NCI-H1436 (cell line): ENCODE data around the gene MACF1.
"Not testable (repeated sequence)": the region's sequence is repeated elsewhere in the genome, so short reads cannot be mapped to it uniquely, and the experiment has no call there.

Source experiments
- DNase-seq: peaks from one replicate; lab custom pipeline; 2025; lab: John Stamatoyannopoulos, UW

The MACF1 gene

DNA sequence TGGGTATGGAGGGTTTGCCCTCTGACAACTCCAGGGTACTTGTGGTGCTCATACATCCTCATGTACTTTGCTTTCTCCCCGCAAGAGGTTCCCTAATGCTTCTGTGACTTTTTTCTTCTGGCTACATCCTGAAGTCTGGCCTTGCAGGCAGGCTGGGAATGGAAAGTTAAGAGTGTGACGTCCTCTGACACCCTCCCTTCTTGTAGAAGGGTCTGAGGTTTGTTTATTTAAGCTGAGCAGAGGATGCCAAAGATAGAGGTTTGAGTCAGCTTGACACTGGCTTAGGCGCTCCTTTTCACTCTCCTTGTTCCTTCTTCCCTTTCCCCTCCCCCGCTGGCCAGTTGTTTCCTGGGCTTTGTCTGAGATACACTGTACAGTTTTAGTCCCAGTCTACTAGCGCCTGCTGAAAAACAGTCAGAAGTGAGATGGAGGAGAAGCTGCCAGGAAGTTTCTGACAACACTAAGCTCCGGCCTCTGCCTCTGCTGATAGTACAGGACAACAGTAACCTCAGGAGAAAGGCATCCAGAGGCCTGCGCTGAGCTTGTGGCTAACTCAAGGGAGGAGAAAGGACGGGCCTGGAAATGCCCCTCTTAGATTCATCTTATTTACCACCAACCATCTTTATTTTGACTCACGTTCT, at the start of gene MACF1:
MACF1 (plus strand) TSS at position 255 of the 641 bp plus-strand sequence; CDS start at position 583, 328 bp downstream.
- DNase-seq = no peak

- DNase-seq = no peak
Observed at GRCh38 chr1:39157304-39157703, 47.2 kb upstream of the MACF1 start.

- peak; percentile 61 for DNase-seq
Observed at GRCh38 chr1:39158327-39159086, 46.0 kb upstream of the MACF1 start.

DNA sequence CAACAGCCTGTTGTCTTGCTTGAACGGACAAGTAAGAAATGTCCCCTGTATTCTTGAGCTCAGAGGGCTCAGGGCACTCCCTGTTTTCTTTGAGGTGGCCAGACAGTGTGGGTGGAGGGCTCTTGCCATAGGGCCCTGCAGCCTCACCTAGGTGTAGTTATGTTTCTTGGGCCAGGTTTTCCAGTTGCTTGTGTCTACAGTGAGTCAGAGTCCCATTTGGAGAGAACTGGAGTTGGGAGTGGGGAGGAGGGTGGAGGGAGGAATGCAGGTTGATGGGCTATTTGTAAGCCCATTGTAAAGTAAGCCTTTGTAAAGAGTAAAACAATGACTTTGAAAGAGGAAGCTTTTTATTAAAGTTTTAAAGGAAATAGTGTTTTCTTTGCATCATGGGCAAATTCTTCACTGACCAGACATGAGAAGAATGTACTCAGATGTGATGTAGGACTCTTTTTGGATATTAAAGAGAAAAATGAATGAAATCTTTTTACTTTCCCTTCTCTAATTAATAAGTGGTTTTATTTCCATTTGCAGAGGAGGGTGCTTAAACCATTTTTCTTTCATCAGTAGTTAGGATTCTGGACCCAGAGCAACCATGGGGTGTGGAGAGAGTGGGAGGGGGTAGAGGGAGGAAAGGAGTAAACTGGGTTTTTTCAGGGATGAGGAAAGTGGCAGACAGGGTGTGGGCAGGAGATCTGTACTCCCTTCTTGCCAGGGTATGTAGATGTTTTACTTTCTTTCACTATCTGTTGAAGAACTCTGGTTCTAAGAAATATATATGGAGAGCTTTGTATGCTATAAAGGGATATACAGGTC, 45.1 kb upstream of the MACF1 start:
- no peak for DNase-seq

- DNase-seq = no peak
Observed at GRCh38 chr1:39160703-39161102, 43.8 kb upstream of the MACF1 start.

GRCh38 chr1:39161811-39162210, 42.7 kb upstream of the MACF1 start:
- not testable (repeated sequence) for DNase-seq

DNA sequence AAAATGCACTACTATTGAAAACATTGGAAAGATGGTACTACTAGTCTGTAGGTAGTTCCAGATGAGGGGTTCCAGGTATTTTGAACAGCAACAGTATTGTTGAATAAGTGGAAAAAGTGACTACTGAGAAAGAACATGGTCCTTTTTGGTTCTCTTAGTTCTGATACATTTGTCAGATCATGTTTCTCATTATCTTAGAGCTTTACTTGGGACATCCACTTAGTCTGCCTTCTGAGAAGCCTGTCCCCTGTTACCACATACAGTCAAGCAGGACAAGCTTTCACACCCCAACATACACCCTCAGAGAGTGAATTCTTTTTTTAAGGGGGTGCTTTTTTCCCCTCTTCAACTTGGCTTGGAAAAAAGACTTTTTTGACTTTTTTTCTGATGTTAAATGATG, 41.0 kb upstream of the MACF1 start:
- no peak for DNase-seq

DNA sequence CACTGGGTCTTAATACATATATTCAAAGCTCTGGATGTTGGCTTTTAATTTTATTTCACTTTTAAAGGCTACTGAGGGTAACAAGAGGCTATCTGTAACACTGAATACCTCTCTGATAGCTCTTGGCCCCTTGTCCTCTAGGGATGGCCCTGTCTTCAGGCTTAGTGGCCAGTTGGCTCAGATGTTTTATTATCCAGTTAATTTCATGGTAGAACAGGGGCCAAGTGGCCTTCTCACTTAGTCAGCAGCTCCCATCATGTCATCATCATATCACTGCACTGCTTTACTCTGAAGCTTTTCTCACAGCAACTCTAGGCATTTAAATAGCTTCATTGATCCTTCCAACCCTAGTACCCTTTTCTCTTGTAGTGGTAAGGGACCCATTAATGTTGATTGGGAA, 40.2 kb upstream of the MACF1 start:
- no peak for DNase-seq

DNA sequence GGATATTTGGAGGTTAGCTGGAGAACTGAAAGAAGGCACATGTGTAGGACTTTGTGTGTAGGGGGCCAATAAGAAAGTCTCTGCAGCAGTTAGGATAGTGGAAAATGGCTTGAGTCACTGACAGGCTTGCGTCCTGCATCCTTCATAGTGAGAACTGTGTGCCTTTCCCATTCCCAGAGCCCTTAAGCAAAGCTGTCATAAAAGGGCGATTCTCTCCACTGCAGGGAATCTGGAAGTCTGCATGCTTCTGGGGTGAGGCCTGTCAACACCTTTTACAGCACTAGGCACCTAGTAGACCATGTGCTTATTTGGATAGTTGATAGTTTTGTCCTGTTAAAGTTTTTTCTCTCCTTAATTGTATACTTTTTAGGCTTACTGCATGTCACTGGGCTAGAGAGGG, 39.4 kb upstream of the MACF1 start:
- DNase-seq = no peak

GRCh38 chr1:39165488-39165887, 39.0 kb upstream of the MACF1 start:
- no peak for DNase-seq

- DNase-seq = no peak
Observed at GRCh38 chr1:39167632-39168209, 36.8 kb upstream of the MACF1 start.

DNA sequence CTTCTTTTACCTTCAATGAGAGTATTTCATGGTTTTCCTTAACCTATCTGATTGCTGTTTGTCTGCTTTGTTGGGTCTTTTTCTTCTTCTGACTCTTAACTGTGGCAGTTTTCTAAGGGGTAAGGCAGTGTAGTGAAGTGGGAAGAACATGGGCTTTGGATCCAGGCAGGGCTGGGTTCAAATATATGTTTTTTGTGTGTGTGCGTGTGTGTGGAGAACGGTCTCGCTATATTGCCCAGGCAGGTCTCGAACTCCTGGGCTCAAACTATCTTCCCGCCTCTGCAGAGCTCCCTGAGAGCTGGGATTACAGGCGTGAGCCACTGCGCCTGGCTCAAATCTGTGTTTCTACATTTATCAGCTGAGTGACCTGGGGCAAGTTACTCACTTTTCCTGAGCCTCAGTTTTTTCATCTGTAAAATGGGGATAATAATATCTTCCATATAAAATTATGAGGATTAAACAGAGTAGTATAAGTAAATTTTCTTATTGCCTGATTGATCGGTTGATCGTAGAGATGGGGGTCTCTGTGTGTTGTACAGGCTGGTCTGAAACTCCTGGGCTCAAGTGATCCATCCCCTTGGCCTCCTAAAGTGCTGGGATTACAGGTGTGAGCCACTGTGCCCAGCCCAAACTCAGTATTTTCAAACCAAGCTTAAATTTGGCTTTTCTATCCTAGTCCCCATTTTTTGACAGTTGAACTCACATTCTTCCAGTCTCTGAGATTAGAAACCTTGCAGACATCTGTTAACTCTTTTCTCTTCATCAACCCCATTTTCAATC, 36.0 kb upstream of the MACF1 start:
- no peak for DNase-seq

- DNase-seq = no peak
Observed at GRCh38 chr1:39170731-39171667, 33.5 kb upstream of the MACF1 start.

- DNase-seq = no peak
Observed at GRCh38 chr1:39173119-39173994, 31.1 kb upstream of the MACF1 start.

DNA sequence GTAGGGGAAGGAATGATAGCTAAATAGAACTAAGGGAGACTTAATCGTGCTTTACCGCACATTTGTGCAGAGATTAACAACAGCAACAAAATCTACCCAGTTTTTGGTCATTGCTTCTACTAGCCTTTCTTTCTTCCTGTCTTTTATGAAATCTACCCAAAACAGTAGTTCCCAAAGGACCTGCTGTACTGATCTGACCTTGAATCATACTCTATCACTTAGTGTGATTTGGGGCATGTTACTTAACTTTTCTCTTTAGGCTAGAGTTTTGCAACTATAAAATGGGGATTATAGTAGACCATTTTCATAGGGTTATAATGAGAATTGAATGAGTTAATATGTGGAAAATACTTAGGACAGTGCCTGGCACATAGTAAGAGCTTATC, 30.5 kb upstream of the MACF1 start:
- no peak for DNase-seq

DNA sequence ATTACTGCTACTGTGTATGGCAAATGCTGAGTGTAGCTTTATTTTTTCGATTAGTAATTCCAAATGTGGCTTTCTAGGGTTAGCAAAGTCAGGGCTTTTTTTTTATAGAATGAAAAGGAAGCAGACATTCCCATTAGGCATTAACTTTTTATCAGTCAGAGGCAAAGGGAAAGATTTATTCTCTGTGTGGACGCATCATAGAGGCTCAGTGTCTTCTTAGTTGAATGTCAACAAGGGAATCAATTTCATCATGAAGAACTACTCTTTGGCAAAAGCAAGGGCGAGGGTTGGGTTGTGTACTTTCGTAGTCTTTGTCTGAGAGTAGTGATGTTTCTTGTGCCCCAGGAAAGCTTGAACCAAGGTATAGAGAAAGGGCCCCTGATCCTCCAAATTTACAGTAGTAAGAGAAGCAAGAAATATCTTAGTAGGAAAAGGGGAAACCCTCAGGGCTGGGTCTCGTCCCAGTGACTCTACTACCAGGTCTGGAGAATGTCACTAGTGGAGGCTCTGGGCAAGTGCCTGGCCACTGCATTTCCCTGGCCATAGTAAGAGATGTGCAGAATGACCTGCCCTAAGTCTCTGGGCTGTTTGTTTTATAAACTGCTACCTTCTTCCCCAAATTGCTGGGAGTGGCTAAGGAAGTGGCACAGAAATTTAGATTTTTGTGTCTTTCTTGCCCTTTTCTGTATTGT, 30.0 kb upstream of the MACF1 start:
- no peak for DNase-seq

- DNase-seq = no peak
Observed at GRCh38 chr1:39177706-39178105, 26.8 kb upstream of the MACF1 start.

- no peak for DNase-seq
Observed at GRCh38 chr1:39178541-39179431, 25.7 kb upstream of the MACF1 start.
